IMR-90 (cell line): ENCODE data around the gene PCSK6. TPM values are rescaled to one million over a fixed set of nuclear protein-coding genes. Genes with fewer than 3 reads are reported as not detected.

ENCODE experiments used
- ATAC-seq: fragments of 200-7000 bp; cut with Tn5 transposase; 2 replicates; pipeline ENCODE4 v1.9.1; 2020; ENCODE audit warnings: low read depth, mild to moderate bottlenecking, moderate library complexity
- BruUV-seq: library from RNA; stranded (reverse); fragments of 400-500 nt; replicated peaks from 2 replicates; lab custom pipeline; 2021; lab: Mats Ljungman, UMichigan
- CTCF ChIA-PET: fragments of 300-600 bp; formaldehyde crosslinking; extraction: SDS; loops from one replicate; lab custom pipeline; 2021; ENCODE audit warnings: antibody characterized with exemption; lab: Yijun Ruan, JAX
- POLR2A ChIA-PET: fragments of 300-600 bp; sonication (Branson Sonifier 250); formaldehyde crosslinking; loops from one replicate; lab custom pipeline; 2022; ENCODE audit warnings: antibody characterized with exemption; ENCODE audit not compliant: unreplicated experiment; lab: Charles Lee
- DNase-seq: peaks from one replicate; pipeline ENCODE4 v3.0.0; 2013
- H2AFZ ChIP-seq: replicated peaks from 2 replicates; pipeline ENCODE3; 2013; ENCODE audit warnings: low read length, mild to moderate bottlenecking; ENCODE audit not compliant: poor library complexity
- H2AK5ac ChIP-seq: 2 replicates; pipeline ENCODE4 v1.6.1; 2013; ENCODE audit warnings: low read depth, low read length, inconsistent platforms
- H2AK9ac ChIP-seq: replicated peaks from 2 replicates; pipeline ENCODE3; 2013; ENCODE audit warnings: mild to moderate bottlenecking, low read depth, low read length, moderate library complexity; ENCODE audit not compliant: poor library complexity
- H2BK120ac ChIP-seq: 2 replicates; pipeline ENCODE4 v1.6.1; 2013; ENCODE audit warnings: low read depth, low read length, inconsistent platforms
- H2BK15ac ChIP-seq: 3 replicates; pipeline ENCODE4 v1.6.1; 2013; ENCODE audit warnings: low read depth, low read length, inconsistent platforms
- H2BK20ac ChIP-seq: 2 replicates; pipeline ENCODE4 v1.6.1; 2013; ENCODE audit warnings: low read depth, mild to moderate bottlenecking, inconsistent platforms, low read length, moderate library complexity
- H2BK5ac ChIP-seq: 2 replicates; pipeline ENCODE4 v1.6.1; 2013; ENCODE audit warnings: mild to moderate bottlenecking, low read depth, low read length, inconsistent platforms; ENCODE audit not compliant: poor library complexity, severe bottlenecking
- H3K14ac ChIP-seq: replicated peaks from 2 replicates; pipeline ENCODE4 v1.6.1; 2013; ENCODE audit warnings: low read depth, low read length, inconsistent platforms
- H3K18ac ChIP-seq: 2 replicates; pipeline ENCODE4 v1.6.1; 2013; ENCODE audit warnings: low read depth, low read length, control low read depth
- H3K23ac ChIP-seq: 2 replicates; pipeline ENCODE4 v1.6.1; 2013; ENCODE audit warnings: low read depth, low read length, inconsistent platforms
- H3K27ac ChIP-seq: 2 replicates; pipeline ENCODE4 v1.5.1; 2013; ENCODE audit warnings: mild to moderate bottlenecking, control low read depth, low read length; ENCODE audit not compliant: insufficient read depth
- H3K27me3 ChIP-seq: 2 replicates; pipeline ENCODE4 v1.6.1; 2013; ENCODE audit warnings: low read length; ENCODE audit not compliant: control insufficient read depth, insufficient read depth
- H3K36me3 ChIP-seq: 2 replicates; pipeline ENCODE4 v1.6.1; 2013; ENCODE audit warnings: low read length, mixed read lengths; ENCODE audit not compliant: control insufficient read depth, insufficient read depth
- H3K4ac ChIP-seq: 2 replicates; pipeline ENCODE4 v1.6.1; 2013; ENCODE audit warnings: low read depth, low read length, inconsistent platforms
- H3K4me1 ChIP-seq: 2 replicates; pipeline ENCODE4 v1.6.1; 2013; ENCODE audit warnings: low read length, mixed read lengths; ENCODE audit not compliant: control insufficient read depth, insufficient read depth
- H3K4me2 ChIP-seq: 2 replicates; pipeline ENCODE4 v1.6.1; 2013; ENCODE audit warnings: low read depth, mild to moderate bottlenecking, control low read depth, low read length, moderate library complexity
- H3K4me3 ChIP-seq: 2 replicates; pipeline ENCODE4 v1.5.1; 2013; ENCODE audit warnings: low read depth, mild to moderate bottlenecking, control low read depth, low read length, moderate library complexity; ENCODE audit not compliant: insufficient read depth
- H3K56ac ChIP-seq: 2 replicates; pipeline ENCODE4 v1.6.1; 2013; ENCODE audit warnings: low read length, inconsistent platforms; ENCODE audit not compliant: insufficient read depth; ENCODE audit errors: extremely low read depth
- H3K79me1 ChIP-seq, 2 experiments: 2 replicates each; pipeline ENCODE4 v1.6.1; 2013; ENCODE audit warnings: low read length in 2 of 2, inconsistent platforms in 1 of 2, low read depth in 1 of 2
- H3K9ac ChIP-seq: 2 replicates; pipeline ENCODE4 v1.6.1; 2013; ENCODE audit warnings: low read depth, low read length, control low read depth
- H3K9me1 ChIP-seq: 2 replicates; pipeline ENCODE4 v1.6.1; 2013; ENCODE audit warnings: low read length, inconsistent platforms; ENCODE audit not compliant: insufficient read depth
- H3K9me3 ChIP-seq: 2 replicates; pipeline ENCODE4 v1.6.1; 2013; ENCODE audit warnings: low read length; ENCODE audit not compliant: control insufficient read depth, insufficient read depth
- H4K20me1 ChIP-seq: 2 replicates; pipeline ENCODE4 v1.6.1; 2013; ENCODE audit warnings: low read length, inconsistent platforms; ENCODE audit not compliant: insufficient read depth
- H4K5ac ChIP-seq: 2 replicates; pipeline ENCODE4 v1.6.1; 2013; ENCODE audit warnings: mild to moderate bottlenecking, low read depth, low read length, control low read depth
- H4K8ac ChIP-seq, 2 experiments: 2 replicates each; pipeline ENCODE4 v1.6.1; 2013; ENCODE audit warnings: low read depth in 2 of 2, low read length in 2 of 2, control low read depth in 1 of 2, inconsistent platforms in 1 of 2
- H4K91ac ChIP-seq: 2 replicates; pipeline ENCODE4 v1.6.1; 2013; ENCODE audit warnings: low read depth, low read length, inconsistent platforms; ENCODE audit not compliant: insufficient read depth
- BHLHE40 ChIP-seq: fragments of 150-350 bp; IDR thresholded peaks from 2 replicates; pipeline ENCODE4 v1.6.1; 2016; ENCODE audit warnings: mild to moderate bottlenecking, low read depth, low read length
- CEBPB ChIP-seq: IDR thresholded peaks from 2 replicates; pipeline ENCODE4 v1.6.1; 2012; ENCODE audit warnings: low read depth, low read length, improper control_type of control experiment
- CHD1 ChIP-seq: IDR thresholded peaks from 2 replicates; pipeline ENCODE4 v1.6.1; 2012; ENCODE audit warnings: low read depth, low read length, improper control_type of control experiment
- FOS ChIP-seq: fragments of 150-350 bp; IDR thresholded peaks from 2 replicates; pipeline ENCODE4 v1.6.1; 2016; ENCODE audit warnings: low read depth, low read length
- MAFK ChIP-seq: IDR thresholded peaks from 2 replicates; pipeline ENCODE4 v1.6.1; 2012; ENCODE audit warnings: low read depth, low read length, improper control_type of control experiment
- MAZ ChIP-seq: IDR thresholded peaks from 2 replicates; pipeline ENCODE4 v1.6.1; 2012; ENCODE audit warnings: low read depth, mild to moderate bottlenecking, low read length, improper control_type of control experiment, moderate library complexity, borderline replicate concordance
- MXI1 ChIP-seq: IDR thresholded peaks from 2 replicates; pipeline ENCODE4 v1.6.1; 2012; ENCODE audit warnings: low read depth, mild to moderate bottlenecking, low read length, moderate library complexity, borderline replicate concordance
- NFE2L2 ChIP-seq: fragments of 150-350 bp; IDR thresholded peaks from 2 replicates; pipeline ENCODE4 v1.6.1; 2016; ENCODE audit warnings: low read depth, mild to moderate bottlenecking, low read length
- POLR2A ChIP-seq: IDR thresholded peaks from 2 replicates; pipeline ENCODE4 v1.6.1; 2012; ENCODE audit warnings: mild to moderate bottlenecking, low read depth, low read length
- RAD21 ChIP-seq: IDR thresholded peaks from 2 replicates; pipeline ENCODE4 v1.6.1; 2012; ENCODE audit warnings: low read length, improper control_type of control experiment
- RCOR1 ChIP-seq: IDR thresholded peaks from 2 replicates; pipeline ENCODE4 v1.6.1; 2012; ENCODE audit warnings: mild to moderate bottlenecking, low read length, improper control_type of control experiment; ENCODE audit not compliant: insufficient replicate concordance
- RFX5 ChIP-seq: IDR thresholded peaks from 2 replicates; pipeline ENCODE4 v1.8.0; 2012; ENCODE audit warnings: low read depth, mild to moderate bottlenecking, low read length, moderate library complexity
- SMC3 ChIP-seq: fragments of 150-350 bp; IDR thresholded peaks from 2 replicates; pipeline ENCODE4 v1.6.1; 2016; ENCODE audit warnings: low read depth, mild to moderate bottlenecking, antibody characterized with exemption, low read length, moderate library complexity
- USF2 ChIP-seq: fragments of 150-350 bp; IDR thresholded peaks from 2 replicates; pipeline ENCODE4 v1.6.1; 2017; ENCODE audit warnings: mild to moderate bottlenecking, antibody characterized with exemption, low read length, low read depth
- WGBS, 2 experiments: methylation state at CpG; one replicate each; pipeline versions ENCODE4 v1.1.5 to v1.1.7; 2013; ENCODE audit warnings: missing lambda C conversion rate in 2 of 2; ENCODE audit not compliant: insufficient read length in 1 of 2; ENCODE audit errors: extremely low coverage in 2 of 2; 5-methylcytosine and 5-hydroxymethylcytosine counted together
- dilution Hi-C: fragments of 300-500 bp; cut with HindIII; formaldehyde crosslinking; loops from one replicate; pipeline ENCODE4 v1.14.3; 2018; ENCODE audit warnings: low sequenced_read_pairs; ENCODE audit not compliant: unreplicated experiment
- in situ Hi-C: fragments of 300-500 bp; cut with MboI; formaldehyde crosslinking; loops from 3 replicates; pipeline ENCODE4 v1.14.3; 2019; ENCODE audit warnings: low sequenced_read_pairs, inconsistent platforms, mixed read lengths
- intact Hi-C: fragments of 100-400 bp; cut with micrococcal nuclease; formaldehyde crosslinking; loops from 2 replicates; pipeline ENCODE4 v1.10.0; 2022
- polyA plus RNA-seq, 3 experiments: library from polyadenylated mRNA; depleted of rRNA; stranded (reverse); fragments of >200 nt; gene quantifications; 2 replicates each; pipeline ENCODE4 v1.2.3, GENCODE V29; 2012; ENCODE audit warnings: low replicate concordance in 1 of 3
- total RNA-seq: library from RNA; depleted of rRNA; stranded (reverse); fragments of >200 nt; gene quantifications from 2 replicates; pipeline ENCODE4 v1.2.3, GENCODE V29; 2012
- TF ChIP-seq, protein P1 (sequence below): fragments of 150-350 bp; IDR thresholded peaks from 2 replicates; pipeline ENCODE4 v1.6.1; 2016; ENCODE audit warnings: low read depth, mild to moderate bottlenecking, low read length, moderate library complexity, borderline replicate concordance

Gene PCSK6
- total and polyA plus RNA-seq, 2 of the 4 experiments (the other 2 are of a cell fraction) = not detected

DNA sequence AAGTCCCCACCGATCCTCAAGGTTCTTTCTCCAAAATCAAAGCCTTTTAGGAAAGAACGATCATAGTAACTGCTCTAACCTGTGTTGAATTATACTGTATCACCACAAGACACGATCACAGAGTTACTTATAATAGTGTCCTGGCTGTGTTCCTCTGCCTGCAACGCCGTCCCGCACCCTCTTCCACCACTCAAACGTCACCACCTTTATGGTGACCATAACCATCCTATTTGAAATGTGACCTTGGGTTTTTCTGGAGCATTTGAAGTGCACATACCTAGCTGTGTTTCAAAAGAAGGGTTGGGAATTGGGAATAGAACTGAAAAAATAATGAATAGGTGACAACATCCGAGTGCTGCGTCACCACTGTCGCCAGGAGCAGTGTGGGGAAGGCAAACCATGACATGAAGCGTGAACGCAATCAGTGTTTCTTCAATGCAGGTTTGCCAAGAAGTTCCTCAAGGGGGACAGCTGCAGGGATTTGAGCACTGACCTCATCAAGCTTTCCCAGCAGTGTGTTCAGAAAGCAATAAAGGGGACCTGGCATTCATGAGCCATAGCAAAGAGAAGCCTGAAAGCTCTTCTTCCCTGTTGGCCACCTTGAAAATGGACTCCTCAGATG, 211.5 kb downstream of the PCSK6 start:
- Histone ChIP-seq H2BK120ac (no peak overlapping the region), H2BK5ac (no peak overlapping the region), H3K9ac (peak overlapping the region; percentile 80; the same call in 1 of the 2 replicates), H3K4me1 (0 out of 2 replicates have a peak, but pooled peaks cover 2% of the 10 kb centered on the region), H3K23ac (peak overlapping the region; percentile 95; the same call in 1 of the 2 replicates), H3K4me3 (peak overlapping the region; percentile 77), H3K36me3 (peaks cover 42% of the 10 kb centered on the region), H3K9me3 (no peaks in the 10 kb centered on the region), H3K4ac (peak overlapping the region; percentile 63; the same call in 1 of the 2 replicates), H3K79me1 (peaks cover 24 to 48% of the 10 kb centered on the region in 2 experiments), H2BK15ac (0 out of 3 replicates have a peak overlapping the region, but pooled peaks have one; percentile 25), H4K5ac (peak overlapping the region; percentile 60), H3K18ac (no peak overlapping the region), H2AK9ac (peak overlapping the region; percentile 99), H2BK20ac (no peak overlapping the region), H3K9me1 (peaks cover 7% of the 10 kb centered on the region; the same call in 1 of the 2 replicates), H4K20me1 (peaks cover 16% of the 10 kb centered on the region; the same call in 1 of the 2 replicates), H3K4me2 (peak overlapping the region; percentile 86), H3K27me3 (no peaks in the 10 kb centered on the region), H2AK5ac (peak overlapping the region; percentile 94), H3K56ac (no peak overlapping the region), H2AFZ (peak overlapping the region; percentile 86), H4K91ac (peak overlapping the region; percentile 57; the same call in 1 of the 2 replicates), H3K14ac (peak overlapping the region; percentile 85; the same call in 1 of the 2 replicates), H3K27ac (peak overlapping the region; percentile 44; the same call in 1 of the 2 replicates), H4K8ac (peak overlapping the region; percentile 19 to 37; a peak in 2 of 4 replicates)
- in situ Hi-C loops = no loop called here
- dilution Hi-C loops = no loop called here
- ChIA-PET POLR2A (no interaction called here), CTCF (no interaction called here)
- no TSS peak for BruUV-seq
- ATAC-seq (no peak), DNase-seq (no peak)
- 91% methylated on average over 6 of the region's 12 CpGs; no CpG with 5 or more reads in 1 of the 2 experiments for WGBS, 2 experiments
- intact Hi-C loops = no loop called here
- no peak for TF ChIP-seq FOS
- no peak for TF ChIP-seq RCOR1
- no peak for TF ChIP-seq POLR2A
- no peak for TF ChIP-seq USF2
- TF ChIP-seq RAD21 = no peak
- no peak for TF ChIP-seq CEBPB
- no peak for TF ChIP-seq RFX5
- TF ChIP-seq BHLHE40 = no peak
- no peak for TF ChIP-seq CHD1
- TF ChIP-seq NFE2L2 = no peak
- TF ChIP-seq MAZ = no peak
- TF ChIP-seq, protein P1, sequence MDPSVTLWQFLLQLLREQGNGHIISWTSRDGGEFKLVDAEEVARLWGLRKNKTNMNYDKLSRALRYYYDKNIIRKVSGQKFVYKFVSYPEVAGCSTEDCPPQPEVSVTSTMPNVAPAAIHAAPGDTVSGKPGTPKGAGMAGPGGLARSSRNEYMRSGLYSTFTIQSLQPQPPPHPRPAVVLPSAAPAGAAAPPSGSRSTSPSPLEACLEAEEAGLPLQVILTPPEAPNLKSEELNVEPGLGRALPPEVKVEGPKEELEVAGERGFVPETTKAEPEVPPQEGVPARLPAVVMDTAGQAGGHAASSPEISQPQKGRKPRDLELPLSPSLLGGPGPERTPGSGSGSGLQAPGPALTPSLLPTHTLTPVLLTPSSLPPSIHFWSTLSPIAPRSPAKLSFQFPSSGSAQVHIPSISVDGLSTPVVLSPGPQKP = no peak
- no peak for TF ChIP-seq MXI1
- TF ChIP-seq SMC3 = no peak
- no peak for TF ChIP-seq MAFK
